Measurements from ENCODE around the gene TECPR2. TPM values are rescaled to one million over a fixed set of nuclear protein-coding genes. Genes with fewer than 3 reads are reported as not detected.

The TECPR2 gene
- total RNA-seq, 2 experiments from 2014 or later, result 5.6 to 6.9 TPM

DNA sequence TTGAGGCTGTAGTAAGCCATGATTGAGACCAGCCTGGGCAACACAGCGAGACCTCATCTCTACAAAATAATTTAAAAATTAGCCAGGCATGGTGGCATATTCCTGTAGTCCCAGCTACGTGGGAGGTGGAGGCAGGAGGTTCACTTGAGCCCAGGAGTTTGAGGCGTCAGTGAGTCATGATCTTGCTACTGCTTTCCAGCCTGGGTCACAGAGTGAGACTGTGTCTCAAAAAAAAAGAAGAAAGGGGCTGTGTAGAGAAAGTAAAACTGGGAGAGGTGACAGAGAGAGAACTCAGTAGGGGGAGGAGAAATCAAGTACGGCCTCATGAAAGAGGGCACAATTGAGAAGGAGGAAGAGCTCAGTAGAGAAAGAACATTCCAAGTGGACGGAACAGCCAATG lies 12.4 kb downstream of the TECPR2 start:
- peak overlapping the region; percentile 89 for H3K27ac Mint-ChIP-seq
- H3K9me3 Mint-ChIP-seq (ENCODE audit: low read depth), result no peaks in the 10 kb centered on the region
- peak overlapping the region; percentile 16 for H3K4me3 Mint-ChIP-seq
- intact Hi-C loops (cut with DNase I, micrococcal nuclease), result no loop called here
- H3K27me3 Mint-ChIP-seq, result no peaks in the 10 kb centered on the region
- peaks cover 33% of the 10 kb centered on the region for H3K4me1 Mint-ChIP-seq
- peak; percentile 43 for DNase-seq
- H3K36me3 Mint-ChIP-seq (ENCODE audit: low read depth), result peaks cover 15% of the 10 kb centered on the region
- CTCF ChIA-PET, result interaction anchor here (0.6 to 1.2 kb wide), 5 partner anchors 27 to 1995 kb away, joined by 3 to 5 read pairs (median 3); no protein-coding TSS in a partner anchor
- POLR2A ChIA-PET, result interaction anchor here (0.6 kb wide), 1 partner anchor 12 kb away, joined by 3 read pairs; the partner anchor contains the start of genes CINP and TECPR2
- ATAC-seq, result peak; percentile 97

DNA sequence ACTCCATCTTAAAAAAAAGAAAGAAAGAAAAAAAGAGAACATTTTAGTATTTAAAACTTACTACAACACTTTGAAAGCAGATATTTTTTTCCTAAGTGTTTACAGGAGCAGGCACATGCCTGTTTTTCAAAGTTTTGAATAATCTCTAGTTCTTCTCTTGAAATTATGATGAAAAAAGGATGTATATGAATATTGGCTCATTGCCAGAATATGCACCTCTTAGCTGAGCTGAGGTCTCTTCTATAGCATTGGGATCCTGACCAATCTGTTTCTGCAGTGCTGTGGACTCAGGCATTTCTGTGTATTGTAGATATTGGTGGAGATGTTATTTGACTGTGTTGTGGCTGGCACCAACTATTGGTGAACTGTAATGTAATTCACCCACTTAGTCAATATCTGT lies 15.0 kb downstream of the TECPR2 start:
- Mint-ChIP-seq H3K4me1 (peaks cover 27% of the 10 kb centered on the region), H3K9me3 (ENCODE audit: low read depth) (no peaks in the 10 kb centered on the region), H3K36me3 (ENCODE audit: low read depth) (peaks cover 20% of the 10 kb centered on the region), H3K27me3 (no peaks in the 10 kb centered on the region), H3K27ac (no peak overlapping the region), H3K4me3 (no peak overlapping the region)
- ATAC-seq, result no peak
- ChIA-PET CTCF (no interaction called here), POLR2A (no interaction called here)
- no peak for DNase-seq
- intact Hi-C loops (cut with DNase I, micrococcal nuclease), result no loop called here

DNA sequence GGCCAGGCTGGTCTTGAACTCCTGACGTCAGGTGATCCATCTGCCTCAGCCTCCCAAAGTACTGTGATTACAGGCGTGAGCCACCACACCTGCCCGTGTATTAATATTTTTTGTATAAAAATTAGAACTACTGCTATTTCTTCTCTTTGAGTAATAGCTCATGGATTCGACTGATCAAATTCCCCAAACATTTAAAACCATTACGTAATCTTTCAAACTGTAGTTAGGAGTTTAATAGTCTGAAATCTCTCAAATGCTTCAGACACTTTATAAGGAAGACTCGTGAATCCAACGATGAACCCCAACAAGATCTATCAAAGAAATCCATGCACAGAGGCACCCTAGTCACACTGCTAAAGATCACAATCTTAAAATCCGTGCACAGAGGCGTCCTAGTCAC lies 16.1 kb downstream of the TECPR2 start:
- no peaks in the 10 kb centered on the region for H3K9me3 Mint-ChIP-seq (ENCODE audit: low read depth)
- H3K4me1 Mint-ChIP-seq, result peaks cover 19% of the 10 kb centered on the region
- POLR2A ChIA-PET, result no interaction called here
- ATAC-seq (no peak), DNase-seq (no peak)
- no peak overlapping the region for H3K27ac Mint-ChIP-seq
- CTCF ChIA-PET, result no interaction called here
- intact Hi-C loops (cut with DNase I, micrococcal nuclease), result no loop called here
- no peak overlapping the region for H3K4me3 Mint-ChIP-seq
- H3K27me3 Mint-ChIP-seq, result no peaks in the 10 kb centered on the region
- H3K36me3 Mint-ChIP-seq (ENCODE audit: low read depth), result peaks cover 20% of the 10 kb centered on the region

DNA sequence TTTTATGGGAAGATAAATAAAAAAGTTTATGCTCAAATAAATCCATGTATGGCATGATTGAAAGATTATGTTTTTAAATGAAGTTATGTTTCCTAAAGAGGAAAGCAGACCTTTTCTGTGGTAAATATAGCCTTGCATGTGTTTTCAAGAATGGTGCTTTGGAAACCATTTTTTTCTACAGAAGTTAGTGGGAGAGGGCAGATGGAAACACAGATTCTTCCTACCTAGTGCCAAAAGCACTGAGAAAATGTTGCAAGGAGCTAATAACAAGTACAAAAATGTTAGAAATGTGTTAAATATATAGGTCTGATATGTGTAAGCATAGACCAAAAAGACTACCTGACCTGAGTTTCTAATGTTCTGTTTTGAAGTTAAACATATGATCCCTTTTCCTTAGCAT lies 24.3 kb downstream of the TECPR2 start:
- no peak overlapping the region for H3K4me3 Mint-ChIP-seq
- no peaks in the 10 kb centered on the region for H3K9me3 Mint-ChIP-seq (ENCODE audit: low read depth)
- ATAC-seq (no peak), DNase-seq (no peak)
- H3K27ac Mint-ChIP-seq, result no peak overlapping the region
- intact Hi-C loops (cut with DNase I, micrococcal nuclease), result no loop called here
- CTCF ChIA-PET, result no interaction called here
- peaks cover 3% of the 10 kb centered on the region for H3K4me1 Mint-ChIP-seq
- POLR2A ChIA-PET, result no interaction called here
- H3K27me3 Mint-ChIP-seq, result no peaks in the 10 kb centered on the region
- peaks cover 12% of the 10 kb centered on the region for H3K36me3 Mint-ChIP-seq (ENCODE audit: low read depth)

DNA sequence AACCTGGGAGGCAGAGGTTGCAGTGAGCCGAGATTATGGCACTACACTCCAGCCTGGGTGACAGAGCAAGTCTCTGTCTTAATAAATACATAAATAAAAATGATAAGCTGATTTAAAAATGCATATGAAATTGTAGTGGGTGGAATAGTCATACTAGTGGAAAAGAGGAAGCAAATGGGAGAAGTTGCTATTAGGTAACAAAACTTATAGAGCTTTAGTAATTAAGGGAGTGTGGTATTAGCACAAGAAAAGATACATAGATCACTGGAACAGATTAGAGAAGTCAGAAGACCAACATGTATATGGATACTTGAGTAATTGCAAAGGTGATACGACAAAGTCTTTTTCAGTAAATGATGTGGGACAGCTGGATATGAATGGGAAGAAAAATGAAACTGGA lies 26.5 kb downstream of the TECPR2 start:
- H3K27me3 Mint-ChIP-seq, result no peaks in the 10 kb centered on the region
- peaks cover 13% of the 10 kb centered on the region for H3K36me3 Mint-ChIP-seq (ENCODE audit: low read depth)
- H3K9me3 Mint-ChIP-seq (ENCODE audit: low read depth), result no peaks in the 10 kb centered on the region
- H3K4me1 Mint-ChIP-seq, result peaks cover 15% of the 10 kb centered on the region
- POLR2A ChIA-PET, result no interaction called here
- intact Hi-C loops (cut with DNase I, micrococcal nuclease), result no loop called here
- no peak overlapping the region for H3K27ac Mint-ChIP-seq
- CTCF ChIA-PET, result interaction anchor here (0.7 kb wide), 1 partner anchor 483 kb away, joined by 3 read pairs; no protein-coding TSS in a partner anchor
- DNase-seq (no peak), ATAC-seq (no peak)
- no peak overlapping the region for H3K4me3 Mint-ChIP-seq

DNA sequence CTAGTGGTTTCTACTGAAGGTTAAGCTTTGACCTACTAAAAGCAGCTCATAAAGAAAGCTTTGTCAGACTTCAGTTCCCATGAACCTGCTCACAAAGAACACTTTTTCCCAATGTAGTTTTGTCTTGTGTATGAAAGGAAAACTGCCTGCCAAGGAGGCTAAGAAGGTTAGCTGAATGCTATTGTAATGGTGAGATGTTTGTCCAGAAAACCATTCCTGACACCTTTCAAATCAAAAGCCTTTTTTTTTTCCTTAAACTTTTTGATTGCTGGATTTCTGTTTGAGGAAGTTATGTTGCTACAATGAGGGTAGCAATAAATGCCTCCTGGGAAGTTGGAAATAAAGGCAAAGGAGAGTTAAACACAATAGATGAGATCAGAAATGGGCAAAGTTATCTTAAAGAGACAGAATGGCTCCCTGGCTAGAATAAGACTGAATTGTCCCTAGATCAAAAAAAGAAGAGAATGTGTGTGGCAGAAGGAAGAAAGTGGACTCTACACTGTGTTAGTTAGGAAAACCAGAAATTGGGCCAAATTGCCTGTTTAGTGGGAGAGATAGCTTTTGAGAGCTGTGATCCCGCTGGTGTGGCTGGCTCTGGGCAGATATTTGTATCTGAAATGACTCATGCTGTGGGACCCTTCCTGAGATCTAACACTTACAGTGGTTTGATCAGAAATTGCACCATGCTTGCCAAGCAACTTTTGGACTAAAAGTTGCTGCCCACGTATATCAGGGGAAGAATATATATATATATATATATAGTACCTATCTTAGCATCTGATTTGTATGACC lies 27.5 kb downstream of the TECPR2 start:
- no peaks in the 10 kb centered on the region for H3K27me3 Mint-ChIP-seq
- peaks cover 13% of the 10 kb centered on the region for H3K36me3 Mint-ChIP-seq (ENCODE audit: low read depth)
- no peak overlapping the region for H3K4me3 Mint-ChIP-seq
- no peaks in the 10 kb centered on the region for H3K9me3 Mint-ChIP-seq (ENCODE audit: low read depth)
- CTCF ChIA-PET, result interaction anchor here (0.9 kb wide), 1 partner anchor 41 kb away, joined by 3 read pairs; no protein-coding TSS in a partner anchor
- peaks cover 24% of the 10 kb centered on the region for H3K4me1 Mint-ChIP-seq
- intact Hi-C loops (cut with DNase I, micrococcal nuclease), result no loop called here
- ATAC-seq (no peak), DNase-seq (no peak)
- POLR2A ChIA-PET, result no interaction called here
- no peak overlapping the region for H3K27ac Mint-ChIP-seq

DNA sequence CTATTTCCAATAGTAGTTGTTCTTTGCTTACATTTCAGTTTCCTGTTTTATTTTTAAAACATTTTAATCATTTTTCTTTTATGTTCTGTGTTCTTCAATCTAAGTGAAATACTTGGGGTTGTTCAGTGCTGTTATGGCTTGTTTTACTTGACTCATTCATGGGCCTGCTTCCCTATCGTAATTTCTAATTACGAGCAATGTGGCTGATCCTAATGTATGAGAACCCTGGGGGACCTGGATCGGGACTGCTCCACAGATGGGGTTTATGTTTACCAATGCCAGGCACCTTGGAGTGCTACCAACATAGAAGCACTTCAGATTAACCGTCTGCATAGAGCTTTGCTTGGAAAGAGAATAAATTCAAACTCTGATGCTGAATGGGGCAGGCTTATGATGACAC lies 29.8 kb downstream of the TECPR2 start:
- H3K4me1 Mint-ChIP-seq, result peaks cover 25% of the 10 kb centered on the region
- no peak overlapping the region for H3K27ac Mint-ChIP-seq
- peaks cover 28% of the 10 kb centered on the region for H3K36me3 Mint-ChIP-seq (ENCODE audit: low read depth)
- ATAC-seq, result no peak
- no peaks in the 10 kb centered on the region for H3K27me3 Mint-ChIP-seq
- ChIA-PET CTCF (interaction anchor here (0.6 to 1.5 kb wide), 2 partner anchors 132 to 195 kb away, joined by 3 to 5 read pairs; no protein-coding TSS in a partner anchor), POLR2A (interaction anchor here (0.6 kb wide), 1 partner anchor 50 kb away, joined by 4 read pairs; no protein-coding TSS in a partner anchor)
- no peak overlapping the region for H3K4me3 Mint-ChIP-seq
- DNase-seq, result no peak
- intact Hi-C loops (cut with DNase I, micrococcal nuclease), result no loop called here
- no peaks in the 10 kb centered on the region for H3K9me3 Mint-ChIP-seq (ENCODE audit: low read depth)

DNA sequence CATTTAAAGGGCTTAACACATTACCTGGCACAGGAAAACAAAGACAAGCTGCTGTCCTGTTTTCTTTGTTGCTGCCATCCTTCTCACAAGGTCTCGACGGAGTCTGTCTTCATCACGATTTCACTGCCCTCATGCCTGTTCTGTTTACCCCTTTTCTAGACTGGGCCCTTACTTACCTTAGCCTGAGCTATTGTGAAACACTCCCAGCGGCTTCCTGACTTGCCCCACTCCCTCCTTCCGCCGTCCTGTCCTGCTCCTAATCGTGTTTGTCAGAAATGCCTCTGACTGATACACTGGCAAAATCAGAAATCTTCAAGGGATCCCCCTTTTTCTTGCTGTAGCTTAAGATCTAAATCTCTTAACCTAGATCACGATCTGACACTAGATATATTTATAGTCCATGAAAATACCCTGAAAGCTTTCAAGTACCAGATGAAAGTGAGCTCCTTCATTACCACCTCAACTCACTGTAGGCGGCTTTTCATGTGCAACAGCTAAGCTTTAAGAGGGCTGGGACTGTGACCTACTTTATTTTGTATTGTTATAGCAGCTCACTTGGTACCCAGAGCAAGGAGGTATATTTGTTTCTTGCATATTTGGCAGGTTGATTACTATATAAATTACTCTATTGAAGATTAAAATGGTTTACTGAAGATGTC lies 32.1 kb downstream of the TECPR2 start:
- intact Hi-C loops (cut with DNase I, micrococcal nuclease), result no loop called here
- peak overlapping the region; percentile 22 for H3K4me3 Mint-ChIP-seq
- peaks cover 7% of the 10 kb centered on the region for H3K9me3 Mint-ChIP-seq (ENCODE audit: low read depth)
- DNase-seq (no peak), ATAC-seq (peak; percentile 60)
- H3K27ac Mint-ChIP-seq, result peak overlapping the region; percentile 64
- H3K4me1 Mint-ChIP-seq, result peaks cover 25% of the 10 kb centered on the region
- ChIA-PET CTCF (interaction anchor here (0.7 to 1.3 kb wide), 3 partner anchors 9 to 40 kb away, joined by 3 read pairs; no protein-coding TSS in a partner anchor), POLR2A (no interaction called here)
- no peaks in the 10 kb centered on the region for H3K27me3 Mint-ChIP-seq
- peaks cover 37% of the 10 kb centered on the region for H3K36me3 Mint-ChIP-seq (ENCODE audit: low read depth)

DNA sequence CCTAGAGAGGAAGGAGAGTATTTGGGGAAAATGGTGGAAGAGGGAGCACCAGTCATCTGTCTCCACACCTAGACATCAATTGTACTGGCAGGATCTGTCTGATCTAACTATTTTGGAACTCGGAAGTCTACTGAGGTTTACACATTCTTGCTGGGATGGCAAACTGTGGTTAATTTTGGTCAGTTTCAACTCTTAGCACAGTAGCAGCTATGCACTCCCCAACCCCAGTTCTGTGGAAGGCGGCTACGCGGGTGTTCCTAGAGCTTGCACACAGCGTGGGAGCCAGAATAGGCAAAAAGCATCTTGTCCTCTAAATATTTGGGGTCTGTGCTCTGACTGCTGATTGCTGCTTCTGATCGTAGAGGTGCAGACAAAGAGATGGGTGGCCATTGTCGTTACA lies 33.8 kb downstream of the TECPR2 start:
- H3K27me3 Mint-ChIP-seq, result no peaks in the 10 kb centered on the region
- no peak overlapping the region for H3K4me3 Mint-ChIP-seq
- H3K9me3 Mint-ChIP-seq (ENCODE audit: low read depth), result peaks cover 7% of the 10 kb centered on the region
- no peak overlapping the region for H3K27ac Mint-ChIP-seq
- intact Hi-C loops (cut with DNase I, micrococcal nuclease), result no loop called here
- POLR2A ChIA-PET, result no interaction called here
- H3K4me1 Mint-ChIP-seq, result peaks cover 25% of the 10 kb centered on the region
- DNase-seq, result no peak
- no peak for ATAC-seq
- H3K36me3 Mint-ChIP-seq (ENCODE audit: low read depth), result peaks cover 35% of the 10 kb centered on the region
- CTCF ChIA-PET, result interaction anchor here (0.6 kb wide), 2 partner anchors 25 to 52 kb away, joined by 3 read pairs; no protein-coding TSS in a partner anchor

DNA sequence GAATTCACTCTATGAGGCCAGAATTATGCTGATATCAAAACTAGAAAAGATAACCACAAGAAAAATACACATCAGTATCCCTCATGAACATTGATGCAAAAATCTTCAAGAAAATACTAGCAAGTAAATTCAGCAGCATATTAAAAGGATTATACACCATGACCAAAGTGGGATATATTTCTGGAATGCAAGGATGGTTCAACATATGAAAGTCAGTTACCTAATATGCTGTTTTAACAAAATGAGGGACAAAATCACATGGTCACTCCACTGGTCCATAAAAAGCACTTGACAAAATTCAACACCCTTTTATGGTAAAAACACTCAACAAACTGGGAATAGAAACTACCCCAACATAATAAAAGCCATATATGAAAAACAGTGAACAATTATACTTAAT lies 40.3 kb downstream of the TECPR2 start:
- CTCF ChIA-PET, result no interaction called here
- H3K4me3 Mint-ChIP-seq, result no peak overlapping the region
- no peaks in the 10 kb centered on the region for H3K27me3 Mint-ChIP-seq
- POLR2A ChIA-PET, result no interaction called here
- peaks cover 28% of the 10 kb centered on the region for H3K36me3 Mint-ChIP-seq (ENCODE audit: low read depth)
- ATAC-seq, result no peak
- H3K4me1 Mint-ChIP-seq, result no peaks in the 10 kb centered on the region
- no peak for DNase-seq
- H3K9me3 Mint-ChIP-seq (ENCODE audit: low read depth), result peaks cover 22% of the 10 kb centered on the region
- H3K27ac Mint-ChIP-seq, result no peak overlapping the region
- intact Hi-C loops (cut with DNase I, micrococcal nuclease), result no loop called here

DNA sequence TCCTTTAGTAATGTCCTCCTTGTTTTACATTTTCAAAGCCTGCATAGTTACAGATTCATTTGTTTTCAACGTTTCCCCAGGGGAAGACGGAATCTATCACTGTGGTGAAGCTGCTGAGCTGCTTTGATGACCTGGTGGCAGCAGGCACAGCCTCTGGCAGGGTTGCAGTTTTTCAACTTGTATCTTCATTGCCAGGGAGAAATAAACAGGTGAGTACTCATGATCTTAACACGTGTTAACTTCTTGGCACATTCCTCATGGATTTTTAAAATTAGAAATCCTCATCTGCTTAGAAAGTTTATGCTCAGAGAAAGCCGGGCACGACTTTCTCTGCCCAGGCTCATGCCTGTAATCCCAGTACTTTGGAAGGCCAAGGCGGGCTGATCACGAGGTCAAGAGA lies 44.5 kb downstream of the TECPR2 start:
- DNase-seq, result no peak
- ATAC-seq, result no peak
- ChIA-PET CTCF (interaction anchor here (0.6 kb wide), 1 partner anchor 16 kb away, joined by 3 read pairs; no protein-coding TSS in a partner anchor), POLR2A (no interaction called here)
- no peak overlapping the region for H3K4me3 Mint-ChIP-seq
- peaks cover 12% of the 10 kb centered on the region for H3K9me3 Mint-ChIP-seq (ENCODE audit: low read depth)
- no peak overlapping the region for H3K27ac Mint-ChIP-seq
- intact Hi-C loops (cut with DNase I, micrococcal nuclease), result no loop called here
- H3K27me3 Mint-ChIP-seq, result no peaks in the 10 kb centered on the region
- no peaks in the 10 kb centered on the region for H3K4me1 Mint-ChIP-seq
- peaks cover 16% of the 10 kb centered on the region for H3K36me3 Mint-ChIP-seq (ENCODE audit: low read depth)

DNA sequence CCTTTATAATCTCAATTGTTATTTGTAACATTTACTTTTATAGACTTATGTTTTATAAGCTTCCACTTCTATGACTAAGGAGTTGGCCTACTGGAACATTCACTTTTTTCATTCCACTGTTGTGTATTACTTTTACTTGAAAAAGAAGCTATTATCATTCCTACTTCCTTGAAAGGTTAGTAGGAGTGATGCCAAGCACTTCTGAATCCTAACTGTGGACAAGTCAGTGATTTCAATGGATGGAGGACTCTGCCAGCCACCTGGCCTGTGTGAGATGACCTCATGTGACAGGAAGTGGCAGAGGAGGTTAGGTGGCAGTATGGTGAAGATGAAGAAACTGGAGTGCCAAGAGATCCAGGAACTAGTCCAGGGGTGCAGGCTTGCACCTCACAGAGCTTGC lies 46.0 kb downstream of the TECPR2 start:
- Mint-ChIP-seq H3K27me3 (no peaks in the 10 kb centered on the region), H3K4me1 (no peaks in the 10 kb centered on the region), H3K9me3 (ENCODE audit: low read depth) (no peaks in the 10 kb centered on the region), H3K4me3 (no peak overlapping the region), H3K27ac (no peak overlapping the region), H3K36me3 (ENCODE audit: low read depth) (peaks cover 6% of the 10 kb centered on the region)
- ChIA-PET CTCF (interaction anchor here (0.8 to 1.5 kb wide), 5 partner anchors 8 to 76 kb away, joined by 3 to 5 read pairs (median 3); no protein-coding TSS in a partner anchor), POLR2A (no interaction called here)
- no peak for DNase-seq
- no peak for ATAC-seq
- intact Hi-C loops (cut with DNase I, micrococcal nuclease), result no loop called here
